ENCODE data around the gene SERINC5.
"Not testable (repeated sequence)": the region's sequence is repeated elsewhere in the genome, so short reads cannot be mapped to it uniquely, and the experiment has no call there.

The SERINC5 gene

DNA sequence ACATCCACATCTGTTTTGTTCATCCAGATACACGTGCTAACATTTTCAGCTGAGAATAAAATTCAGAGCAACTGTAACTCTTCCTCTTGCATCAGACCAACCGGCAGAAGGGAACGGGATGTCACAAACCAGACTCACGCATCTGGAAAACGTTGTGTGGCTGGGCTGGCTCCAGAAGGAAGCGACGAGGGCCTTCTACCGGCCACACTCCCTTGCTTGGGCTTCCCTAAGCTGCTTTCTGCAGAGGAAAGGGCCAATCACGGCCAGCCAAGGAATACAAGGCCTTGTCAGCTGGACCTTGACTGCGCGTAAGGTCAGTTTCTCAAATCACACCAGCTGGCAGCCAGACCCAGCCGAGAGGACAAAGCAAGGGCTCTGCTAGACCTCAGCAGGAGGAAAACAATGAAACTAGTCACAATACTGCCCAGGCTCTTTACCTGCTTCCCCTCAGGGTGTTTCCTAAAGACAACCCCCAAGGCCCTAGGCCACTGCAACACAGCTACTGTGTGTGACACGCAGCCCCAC, 114.6 kb downstream of the SERINC5 start:
- H3K4me3 ChIP-seq (ENCODE audit: control insufficient read depth, low read depth, low read length), result no peak overlapping the region
- TF ChIP-seq CTCF (IDR thresholded peaks at IDR 0.05; ENCODE audit: control insufficient read depth, insufficient read depth, low read depth, low read length, missing control alignments), result no peak
- peak; percentile 37 for DNase-seq (ENCODE audit: low read depth)

DNA sequence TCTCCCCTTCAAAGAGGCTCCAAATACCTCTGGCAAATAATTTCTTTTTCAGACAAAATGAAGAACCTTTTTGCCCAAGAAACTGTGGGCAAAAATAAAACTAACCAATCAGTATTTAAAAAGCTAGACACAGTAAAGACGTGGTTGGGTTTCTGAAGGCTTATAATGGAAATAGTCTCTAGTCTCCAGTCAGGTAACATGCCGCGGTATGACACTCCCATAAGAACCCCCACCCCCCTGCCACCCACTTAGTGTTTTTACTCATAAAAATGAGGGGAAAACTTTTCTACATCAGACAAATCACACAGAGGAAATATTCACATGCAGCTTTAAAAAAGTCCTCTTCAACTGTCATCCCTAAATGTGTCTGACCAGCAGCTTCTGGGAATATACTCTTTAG, 115.4 kb downstream of the SERINC5 start:
- no peak overlapping the region for H3K4me3 ChIP-seq (ENCODE audit: control insufficient read depth, low read depth, low read length)
- no peak for TF ChIP-seq CTCF (IDR thresholded peaks at IDR 0.05; ENCODE audit: control insufficient read depth, insufficient read depth, low read depth, low read length, missing control alignments)
- no peak for DNase-seq (ENCODE audit: low read depth)

- no peak for TF ChIP-seq CTCF (IDR thresholded peaks at IDR 0.05; ENCODE audit: control insufficient read depth, insufficient read depth, low read depth, low read length, missing control alignments)
- DNase-seq (ENCODE audit: low read depth), result no peak
- no peak overlapping the region for H3K4me3 ChIP-seq (ENCODE audit: control insufficient read depth, low read depth, low read length)
Observed at GRCh38 chr5:80139466-80139972, 116.3 kb downstream of the SERINC5 start.

DNA sequence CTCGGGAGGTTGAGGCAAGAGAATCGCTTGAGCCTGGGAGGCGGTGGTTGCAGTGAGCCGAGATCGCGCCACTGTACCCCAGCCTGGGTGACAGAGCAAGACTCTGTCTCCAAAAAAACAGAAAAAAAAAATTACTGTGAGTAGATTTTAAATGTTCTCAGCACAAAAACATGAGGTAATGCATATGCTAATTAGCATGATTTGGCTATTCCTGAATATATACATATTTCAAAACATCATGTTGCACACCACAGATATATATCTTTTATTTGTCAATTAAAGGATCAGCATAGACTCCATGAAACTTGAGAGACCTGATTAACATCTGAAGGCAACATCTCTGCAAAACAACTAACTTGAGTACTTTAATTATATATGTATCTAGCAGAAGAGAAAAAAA, 117.4 kb downstream of the SERINC5 start:
- no peak for DNase-seq (ENCODE audit: low read depth)
- H3K4me3 ChIP-seq (ENCODE audit: control insufficient read depth, low read depth, low read length), result no peak overlapping the region
- TF ChIP-seq CTCF (IDR thresholded peaks at IDR 0.05; ENCODE audit: control insufficient read depth, insufficient read depth, low read depth, low read length, missing control alignments), result no peak

DNA sequence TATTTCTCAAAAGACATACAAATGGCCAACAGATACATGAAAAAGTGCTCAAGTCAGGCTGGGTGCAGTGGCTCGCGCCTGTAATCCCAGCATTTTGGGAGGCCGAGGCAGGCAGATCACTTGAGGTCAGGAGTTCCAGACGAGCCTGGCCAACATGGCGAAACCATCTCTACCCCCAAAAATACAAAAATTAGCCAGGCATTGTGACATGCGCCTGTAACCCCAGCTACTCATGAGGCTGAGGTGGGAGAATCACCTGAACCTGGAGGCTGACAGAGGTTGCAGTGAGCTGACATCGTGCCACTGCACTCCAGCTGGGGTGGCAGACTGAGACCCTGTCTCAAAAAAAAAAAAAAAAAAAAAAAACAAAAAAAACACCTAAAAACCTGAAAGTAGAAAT, 119.0 kb downstream of the SERINC5 start:
- not testable (repeated sequence) for DNase-seq (ENCODE audit: low read depth); H3K4me3 ChIP-seq (ENCODE audit: control insufficient read depth, low read depth, low read length)

DNA sequence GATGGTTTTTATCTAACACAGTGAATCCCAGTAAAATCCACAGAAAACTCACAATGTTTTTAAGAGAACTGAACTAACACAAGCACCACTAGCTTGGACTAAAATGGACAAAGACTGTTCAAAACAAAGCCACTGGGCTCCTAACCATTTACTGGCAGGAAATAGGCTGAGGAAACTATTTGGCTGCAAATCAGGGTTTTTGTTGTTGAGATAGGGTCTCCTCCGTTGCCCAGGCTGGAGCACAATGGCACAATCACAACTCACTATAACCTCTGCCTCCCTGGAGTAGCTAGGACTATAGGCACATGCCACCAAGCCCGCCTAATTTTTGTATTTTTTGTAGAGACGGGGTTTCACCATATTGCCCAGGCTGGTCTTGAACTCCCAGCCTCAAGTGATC, 121.0 kb downstream of the SERINC5 start:
- DNase-seq (ENCODE audit: low read depth), result no peak
- no peak overlapping the region for H3K4me3 ChIP-seq (ENCODE audit: control insufficient read depth, low read depth, low read length)
- TF ChIP-seq CTCF (IDR thresholded peaks at IDR 0.05; ENCODE audit: control insufficient read depth, insufficient read depth, low read depth, low read length, missing control alignments), result no peak

DNA sequence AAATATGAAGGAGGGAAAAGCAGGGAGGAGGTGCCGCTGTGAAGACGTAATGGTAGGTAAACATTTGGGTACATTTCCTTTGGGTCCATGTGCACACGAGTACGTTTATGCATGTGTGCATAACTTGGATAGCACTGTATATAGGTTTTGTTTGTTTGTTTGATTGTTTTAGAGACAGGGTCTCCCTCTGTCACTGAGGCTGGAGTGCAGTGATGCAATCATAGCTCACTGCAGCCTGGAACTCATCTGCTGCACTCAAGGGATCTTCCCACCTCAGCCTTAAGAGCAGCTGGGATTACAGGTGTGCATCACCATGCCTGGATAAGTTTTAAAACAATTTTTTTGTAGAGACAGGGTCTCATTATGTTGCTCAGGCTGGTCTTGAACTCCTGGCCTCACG, 126.7 kb downstream of the SERINC5 start:
- H3K4me3 ChIP-seq (ENCODE audit: control insufficient read depth, low read depth, low read length), result no peak overlapping the region
- no peak for TF ChIP-seq CTCF (IDR thresholded peaks at IDR 0.05; ENCODE audit: control insufficient read depth, insufficient read depth, low read depth, low read length, missing control alignments)

More for the DNA sequence above, 126.7 kb downstream of the SERINC5 start:
- DNase-seq (ENCODE audit: low read depth), result no peak
